Right cardiac atrium (tissue), 5 donors: Measurements from ENCODE around the gene ITGA1. TPM values are rescaled to one million over a fixed set of nuclear protein-coding genes. Genes with fewer than 3 reads are reported as not detected.

Experiments used
- ATAC-seq, 2 donors: fragments of 200-7000 bp; cut with Tn5 transposase; one replicate each; pipeline versions ENCODE4 v1.8.0 to v1.9.1; 2020; ENCODE audit warnings: moderate library complexity in 2 of 2, mild to moderate bottlenecking in 1 of 2
- DNase-seq, 3 donors: peaks; one replicate each; pipeline ENCODE4 v3.0.0-alpha.2; 2020
- H3K27ac ChIP-seq: one replicate; pipeline ENCODE4 v1.5.1; 2013; ENCODE audit warnings: mild to moderate bottlenecking, low read length, control low read depth, moderate library complexity
- H3K27me3 ChIP-seq: one replicate; pipeline ENCODE4 v1.6.1; 2013; ENCODE audit not compliant: control insufficient read depth, insufficient read depth
- H3K4me1 ChIP-seq: one replicate; pipeline ENCODE4 v1.6.1; 2013; ENCODE audit warnings: low read length; ENCODE audit not compliant: control insufficient read depth, insufficient read depth
- H3K4me3 ChIP-seq: one replicate; pipeline ENCODE4 v1.5.1; 2013; ENCODE audit warnings: low read length, control low read depth
- H3K9me3 ChIP-seq: one replicate; pipeline ENCODE4 v1.6.1; 2013; ENCODE audit warnings: low read length; ENCODE audit not compliant: control insufficient read depth
- WGBS: extraction: QIAGEN DNeasy Blood & Tissue Kit; methylation state at CpG from one replicate; pipeline ENCODE4 v1.1.7; 2013; 5-methylcytosine and 5-hydroxymethylcytosine counted together
- intact Hi-C, 4 donors: fragments of 100-400 bp; cut with DNase I; formaldehyde crosslinking; loops; one replicate each; pipeline versions ENCODE4 v1.11.0 to v1.14.0; 2022 to 2023
- polyA plus RNA-seq: library from polyadenylated mRNA; stranded (reverse); fragments of 200-250 nt; gene quantifications from one replicate; pipeline ENCODE4 v1.2.3, GENCODE V29; 2013
- total RNA-seq, 4 donors: library from RNA; stranded (reverse); fragmentation: NEBNext Ultra II Directional; extraction: Animal tissue kit (Norgen Biotek cat#: 25700); gene quantifications; one replicate each; pipeline ENCODE4 v1.2.1, GENCODE V29; 2021
- donor health status: healthy with polysubstance abuse.
- donor health status: DM: no; HTN: yes; CAD: no.
- donor health status: DM: no; HTN: no; CAD: no.
- donor health status: DM: no; HTN: yes; CAD: no; lungs with severe emphysema.
- donor health status: DM: yes; HTN: yes; CAD: no.

ITGA1 gene
- total and polyA plus RNA-seq, 5 donors, result 6.6 to 42.4 (median 24.9) TPM

GRCh38 chr5:52985306-52985705 is 197.6 kb downstream of the ITGA1 start:
- no peaks in the 10 kb centered on the region for H3K4me1 ChIP-seq
- no peak for ATAC-seq
- no peaks in the 10 kb centered on the region for H3K27me3 ChIP-seq
- no peak overlapping the region for H3K27ac ChIP-seq
- 95% methylated on average over 3 of the region's 3 CpGs for WGBS
- H3K9me3 ChIP-seq, result no peaks in the 10 kb centered on the region
- intact Hi-C loops, result no loop called here
- H3K4me3 ChIP-seq, result no peak overlapping the region
- no peak for DNase-seq

- Histone ChIP-seq H3K4me1 (no peaks in the 10 kb centered on the region), H3K27me3 (no peaks in the 10 kb centered on the region), H3K4me3 (no peak overlapping the region), H3K9me3 (no peaks in the 10 kb centered on the region), H3K27ac (no peak overlapping the region)
- 68% methylated on average over 4 of the region's 4 CpGs for WGBS
- ATAC-seq (peak in 1 of 2 donors; percentile 19), DNase-seq (no peak)
- intact Hi-C loops, result no loop called here
Observed at GRCh38 chr5:52987711-52988331, 200.1 kb downstream of the ITGA1 start.

- ATAC-seq, result peak in 1 of 2 donors; percentile 54
- 9% methylated on average over 16 of the region's 16 CpGs for WGBS
Observed at GRCh38 chr5:52988335-52989024, 200.8 kb downstream of the ITGA1 start.

DNA sequence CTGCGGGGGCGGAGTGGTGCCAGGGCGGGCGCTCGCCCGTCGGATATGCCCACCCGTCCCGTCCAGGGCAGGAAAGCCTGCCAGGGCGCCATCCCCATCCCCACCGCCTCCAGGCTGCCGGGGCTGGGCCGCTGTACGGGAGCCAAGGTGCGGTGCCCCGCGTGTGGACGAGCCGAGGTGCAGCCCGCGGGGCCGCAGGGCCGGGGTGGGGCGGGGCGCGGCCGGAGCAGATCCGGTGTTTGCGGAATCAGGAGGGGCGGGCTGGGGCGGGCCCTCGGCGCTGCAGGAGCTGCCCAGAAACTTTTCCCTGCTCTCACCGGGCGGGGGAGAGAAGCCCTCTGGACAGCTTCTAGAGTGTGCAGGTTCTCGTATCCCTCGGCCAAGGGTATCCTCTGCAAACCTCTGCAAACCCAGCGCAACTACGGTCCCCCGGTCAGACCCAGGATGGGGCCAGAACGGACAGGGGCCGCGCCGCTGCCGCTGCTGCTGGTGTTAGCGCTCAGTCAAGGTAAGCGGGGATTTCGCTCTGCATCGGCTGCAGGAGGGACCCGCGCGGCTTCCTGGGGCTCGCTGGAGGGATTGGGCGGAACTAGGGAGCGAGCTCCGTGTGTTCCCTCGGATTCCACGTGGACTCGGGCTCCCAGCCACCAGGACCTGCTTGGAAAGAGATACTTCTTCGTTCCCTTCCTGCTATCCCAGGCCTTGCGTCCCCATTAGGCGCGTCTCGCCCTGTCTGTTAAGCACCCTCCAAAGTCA is 201.5 kb downstream of the ITGA1 start, which contains the start of gene ITGA2:
ITGA2 (plus strand) TSS at position 328 of the 756 bp plus-strand sequence; CDS start at position 445, 117 bp downstream.
- ATAC-seq (peak; percentile 86 to 92), DNase-seq (peak; percentile 53 to 69 (median 69))
- Histone ChIP-seq H3K4me1 (no peaks in the 10 kb centered on the region), H3K9me3 (no peaks in the 10 kb centered on the region), H3K27ac (no peak within 1 kb of the TSS), H3K27me3 (no peaks in the 10 kb centered on the region), H3K4me3 (peak within 1 kb of the TSS; percentile 63)
- intact Hi-C loops, result no loop called here
- under 1% methylated on average over 64 of the region's 64 CpGs for WGBS

More at GRCh38 chr5:52988335-52989024, 200.8 kb downstream of the ITGA1 start:
- Histone ChIP-seq H3K4me3 (peak overlapping the region; percentile 63), H3K27me3 (no peaks in the 10 kb centered on the region), H3K27ac (no peak overlapping the region), H3K9me3 (no peaks in the 10 kb centered on the region), H3K4me1 (no peaks in the 10 kb centered on the region)
- no peak for DNase-seq
- intact Hi-C loops, result no loop called here

DNA sequence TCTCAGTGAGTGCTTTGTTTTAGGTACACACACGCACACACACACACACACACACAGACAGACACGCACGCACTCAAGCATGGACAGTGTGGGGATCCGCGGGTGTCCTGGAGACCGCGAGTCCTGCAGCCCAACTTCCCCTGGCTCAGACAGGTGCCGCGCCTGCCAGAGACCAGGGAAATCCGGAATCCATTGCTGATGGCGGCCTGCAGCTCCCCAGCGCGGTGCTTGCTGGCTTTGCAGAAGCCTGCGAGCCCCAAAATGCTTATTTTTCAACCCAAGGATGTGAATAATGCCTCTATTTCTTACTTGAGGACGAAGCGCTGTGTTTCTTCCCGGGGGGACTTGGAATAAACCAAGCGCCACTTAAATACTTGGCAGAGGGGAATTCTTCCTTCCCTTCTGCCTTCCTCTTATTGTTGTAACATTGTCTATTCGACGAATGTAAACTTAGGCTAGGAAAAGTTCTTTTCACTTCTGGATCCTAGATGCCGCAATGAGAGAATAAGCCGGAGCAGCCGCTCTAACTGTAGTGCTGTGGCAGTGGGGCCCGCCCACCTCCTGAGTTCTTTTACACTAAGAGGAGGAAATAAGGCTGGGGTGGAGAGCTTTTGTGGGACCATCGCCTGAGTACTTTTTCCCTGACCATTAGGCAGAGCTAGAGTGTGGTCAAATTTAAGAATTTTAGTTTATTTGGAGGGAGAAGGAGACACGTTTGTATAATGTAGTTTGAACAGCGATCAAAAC is 202.2 kb downstream of the ITGA1 start:
- no peaks in the 10 kb centered on the region for H3K4me1 ChIP-seq
- H3K27me3 ChIP-seq, result no peaks in the 10 kb centered on the region
- intact Hi-C loops, result no loop called here
- DNase-seq (peak; percentile 36 to 73 (median 71)), ATAC-seq (peak; percentile 74 to 77)
- H3K9me3 ChIP-seq, result no peaks in the 10 kb centered on the region
- no peak overlapping the region for H3K27ac ChIP-seq
- 5% methylated on average over 27 of the region's 27 CpGs for WGBS
- H3K4me3 ChIP-seq, result peak overlapping the region; percentile 63

GRCh38 chr5:52990528-52990925 is 202.8 kb downstream of the ITGA1 start:
- Histone ChIP-seq H3K27ac (no peak overlapping the region), H3K9me3 (no peaks in the 10 kb centered on the region), H3K27me3 (no peaks in the 10 kb centered on the region), H3K4me3 (no peak overlapping the region), H3K4me1 (no peaks in the 10 kb centered on the region)
- DNase-seq, result no peak
- 60% methylated on average over 4 of the region's 4 CpGs for WGBS
- intact Hi-C loops, result no loop called here
- ATAC-seq, result no peak

DNA sequence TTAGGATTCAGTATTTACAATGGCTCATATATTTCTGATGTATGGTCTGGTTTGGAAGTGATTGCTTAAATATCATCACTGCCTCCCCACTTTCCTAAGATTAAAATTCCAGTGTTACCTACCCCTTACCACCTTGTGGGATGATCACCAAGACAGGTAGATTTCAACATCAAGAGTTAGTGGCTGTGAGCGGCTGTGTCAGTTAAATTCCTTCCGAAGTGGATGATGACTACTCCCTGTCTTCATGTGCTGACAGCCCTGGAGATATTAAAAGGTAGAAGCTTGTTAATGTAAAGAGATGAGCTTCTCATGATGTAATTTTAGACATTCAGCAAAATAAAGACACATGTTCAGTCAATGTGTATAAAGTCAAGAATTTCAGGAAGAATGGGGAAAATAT is 205.7 kb downstream of the ITGA1 start:
- H3K27me3 ChIP-seq, result no peaks in the 10 kb centered on the region
- ATAC-seq (no peak), DNase-seq (no peak)
- 87% methylated on average over 2 of the region's 2 CpGs for WGBS
- H3K9me3 ChIP-seq, result no peaks in the 10 kb centered on the region
- intact Hi-C loops, result no loop called here
- no peak overlapping the region for H3K4me3 ChIP-seq
- H3K4me1 ChIP-seq, result no peaks in the 10 kb centered on the region
- no peak overlapping the region for H3K27ac ChIP-seq

- no peak overlapping the region for H3K27ac ChIP-seq
- no peak overlapping the region for H3K4me3 ChIP-seq
- intact Hi-C loops, result no loop called here
- H3K27me3 ChIP-seq, result no peaks in the 10 kb centered on the region
- no peaks in the 10 kb centered on the region for H3K9me3 ChIP-seq
- 98% methylated on average over 1 of the region's 1 CpG for WGBS
- ATAC-seq (no peak), DNase-seq (no peak)
- no peaks in the 10 kb centered on the region for H3K4me1 ChIP-seq
Observed at GRCh38 chr5:52994266-52994665, 206.6 kb downstream of the ITGA1 start.

GRCh38 chr5:52995095-52995494 is 207.4 kb downstream of the ITGA1 start:
- Histone ChIP-seq H3K27me3 (no peaks in the 10 kb centered on the region), H3K4me3 (no peak overlapping the region), H3K4me1 (no peaks in the 10 kb centered on the region), H3K9me3 (no peaks in the 10 kb centered on the region), H3K27ac (no peak overlapping the region)
- intact Hi-C loops, result no loop called here
- ATAC-seq (no peak), DNase-seq (no peak)
- 90% methylated on average over 1 of the region's 1 CpG for WGBS

GRCh38 chr5:52995914-52996313 is 208.2 kb downstream of the ITGA1 start:
- Histone ChIP-seq H3K27me3 (no peaks in the 10 kb centered on the region), H3K4me3 (no peak overlapping the region), H3K4me1 (no peaks in the 10 kb centered on the region), H3K27ac (no peak overlapping the region), H3K9me3 (no peaks in the 10 kb centered on the region)
- intact Hi-C loops, result no loop called here
- DNase-seq (no peak), ATAC-seq (no peak)
- WGBS, result 92% methylated on average over 1 of the region's 1 CpG
